Activated gamma-delta T cell treated with Interleukin-2 at 50 U/mL for 16 hours (primary cell): Measurements from ENCODE around the gene C1QTNF5.
A peak's percentile ranks its signal among the peaks of the same experiment; 100 is the strongest.

Experiments used
- DNase-seq: peaks from one replicate; pipeline ENCODE4 v3.0.0-alpha.2; 2020

Gene C1QTNF5

GRCh38 chr11:119316016-119316728 is 24.5 kb downstream of the C1QTNF5 start:
- no peak for DNase-seq

DNA sequence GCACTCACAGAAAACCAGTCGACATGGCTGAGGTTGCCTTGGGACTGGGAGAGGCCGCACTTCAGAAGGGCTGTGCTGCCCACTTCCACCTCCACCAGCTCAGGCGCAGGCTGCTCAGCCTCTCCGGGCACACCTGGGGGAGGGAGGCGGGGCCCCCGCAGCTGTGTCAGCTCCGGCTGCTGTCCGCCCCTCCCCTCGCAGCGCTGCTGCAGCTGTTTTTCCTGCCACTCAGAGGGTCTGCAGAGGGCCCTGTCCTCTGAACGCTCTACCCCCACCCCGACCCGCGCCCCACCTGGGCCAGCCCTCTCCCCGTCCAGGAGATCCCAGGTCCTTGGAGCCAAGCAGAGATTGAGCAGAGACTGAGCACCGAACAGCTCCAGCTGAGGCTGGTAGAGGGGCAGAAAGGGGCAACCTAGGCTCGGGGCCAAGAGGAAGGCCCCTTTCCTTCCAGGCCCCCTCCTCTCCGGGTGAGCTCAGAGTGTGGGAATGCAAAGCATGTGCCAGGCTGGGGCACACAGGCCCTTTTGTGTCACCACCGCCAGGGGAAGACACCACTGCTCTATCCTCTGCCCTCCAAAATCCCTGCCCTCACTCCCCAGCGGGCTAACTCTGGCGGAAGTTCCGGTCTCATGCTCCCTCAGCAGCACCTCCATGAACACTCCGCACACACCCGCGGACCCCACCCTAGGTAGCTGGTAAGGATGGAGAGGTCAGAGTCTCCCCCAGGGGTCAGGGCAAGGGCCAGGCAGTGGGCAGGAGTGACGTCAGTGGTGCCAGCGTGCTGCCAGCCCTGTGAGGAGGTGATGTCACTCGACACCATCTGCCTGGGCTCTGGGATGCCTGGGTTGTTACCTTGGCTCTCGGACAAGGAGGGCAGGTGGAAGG is 25.3 kb downstream of the C1QTNF5 start:
- peak; percentile 51 for DNase-seq

DNA sequence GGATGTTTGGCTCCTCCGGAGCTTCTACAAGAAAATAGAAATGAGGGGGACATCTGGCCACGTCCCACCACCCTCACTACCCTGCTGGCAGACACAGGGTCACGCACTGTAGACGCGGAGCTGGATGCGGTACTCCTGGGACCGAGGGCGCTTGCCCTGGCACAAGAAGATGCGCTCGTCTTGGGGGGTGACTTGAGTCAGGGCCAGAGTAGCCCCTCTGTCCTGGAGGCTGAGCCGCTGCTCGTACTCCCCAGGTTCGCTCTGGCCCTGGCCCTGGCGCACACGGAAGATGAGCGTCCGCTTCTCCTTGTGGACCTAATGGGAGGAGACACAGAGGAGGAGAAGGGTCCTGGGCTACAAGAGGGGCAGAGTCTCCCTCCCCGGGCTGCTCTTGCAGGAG is 26.0 kb downstream of the C1QTNF5 start:
- no peak for DNase-seq

- DNase-seq: no peak
These were observed 30.0 kb downstream of the C1QTNF5 start for GRCh38 chr11:119310682-119311052.

- no peak for DNase-seq
These were observed 30.6 kb downstream of the C1QTNF5 start for GRCh38 chr11:119309953-119310681.

DNA sequence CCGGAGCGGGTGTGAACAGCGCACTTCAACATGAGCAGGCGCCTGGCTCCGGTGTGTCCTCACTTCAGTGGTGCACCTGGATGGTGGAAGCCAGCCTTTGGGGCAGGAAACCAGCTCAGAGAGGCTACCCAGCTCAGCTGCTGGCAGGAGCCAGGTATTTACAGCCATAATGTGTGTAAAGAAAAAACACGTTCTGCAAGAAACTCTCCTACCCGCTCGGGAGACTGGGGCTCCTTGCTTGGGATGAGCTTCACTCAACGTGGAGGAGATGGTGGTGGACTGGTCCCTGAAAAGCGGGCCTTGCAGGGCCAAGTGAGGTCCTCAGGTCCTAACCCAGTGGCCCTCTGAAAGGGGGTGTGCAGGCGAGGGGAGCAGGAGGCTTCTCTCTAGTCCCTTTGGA is 31.3 kb downstream of the C1QTNF5 start:
- DNase-seq: no peak

DNA sequence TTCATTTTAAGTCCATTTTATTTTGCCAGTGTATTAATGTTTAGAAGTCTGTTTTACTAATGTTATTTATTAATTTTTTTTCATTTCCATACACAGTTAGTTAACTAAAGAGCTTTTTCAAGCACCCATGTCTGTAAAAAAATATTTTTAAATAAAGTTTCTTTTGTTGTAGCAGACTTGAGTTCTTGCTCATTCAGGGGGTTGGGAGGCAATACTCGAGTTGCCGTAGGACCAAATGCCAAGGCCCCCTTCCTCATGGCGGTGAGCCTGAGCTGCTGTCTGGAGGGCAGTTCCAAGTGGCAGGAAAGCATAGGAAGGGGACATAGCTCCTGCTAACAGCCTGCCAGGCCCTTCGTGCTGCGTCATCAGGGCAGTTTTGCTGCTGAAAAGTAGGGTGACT is 32.7 kb downstream of the C1QTNF5 start:
- no peak for DNase-seq

- no peak for DNase-seq
These were observed 33.5 kb downstream of the C1QTNF5 start for GRCh38 chr11:119307219-119307618.

DNA sequence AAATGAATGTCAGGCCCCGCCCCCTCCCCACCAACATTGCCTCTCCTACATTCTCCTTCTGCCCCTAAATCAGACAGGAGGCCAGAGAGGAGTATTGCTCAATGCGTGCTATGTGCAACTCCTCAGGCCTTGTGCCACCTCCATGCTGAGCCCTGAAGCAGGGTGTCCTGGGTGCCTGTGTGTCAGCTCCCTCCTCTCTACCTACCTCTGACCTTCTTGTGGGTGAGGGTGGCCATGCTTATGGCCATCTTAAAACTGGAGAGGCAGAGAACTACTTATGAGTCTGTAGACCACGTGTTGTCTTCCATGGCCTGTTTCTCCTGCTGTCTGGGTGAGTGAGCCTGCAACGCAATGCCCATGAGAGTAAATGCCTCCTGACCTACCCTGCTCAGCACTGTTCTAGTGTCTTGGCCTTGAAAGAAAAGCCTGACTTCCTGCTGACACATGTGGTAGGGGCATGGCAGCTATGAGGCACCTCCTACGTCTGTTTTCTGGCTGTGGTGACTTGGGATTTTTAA is 34.3 kb downstream of the C1QTNF5 start:
- no peak for DNase-seq

DNA sequence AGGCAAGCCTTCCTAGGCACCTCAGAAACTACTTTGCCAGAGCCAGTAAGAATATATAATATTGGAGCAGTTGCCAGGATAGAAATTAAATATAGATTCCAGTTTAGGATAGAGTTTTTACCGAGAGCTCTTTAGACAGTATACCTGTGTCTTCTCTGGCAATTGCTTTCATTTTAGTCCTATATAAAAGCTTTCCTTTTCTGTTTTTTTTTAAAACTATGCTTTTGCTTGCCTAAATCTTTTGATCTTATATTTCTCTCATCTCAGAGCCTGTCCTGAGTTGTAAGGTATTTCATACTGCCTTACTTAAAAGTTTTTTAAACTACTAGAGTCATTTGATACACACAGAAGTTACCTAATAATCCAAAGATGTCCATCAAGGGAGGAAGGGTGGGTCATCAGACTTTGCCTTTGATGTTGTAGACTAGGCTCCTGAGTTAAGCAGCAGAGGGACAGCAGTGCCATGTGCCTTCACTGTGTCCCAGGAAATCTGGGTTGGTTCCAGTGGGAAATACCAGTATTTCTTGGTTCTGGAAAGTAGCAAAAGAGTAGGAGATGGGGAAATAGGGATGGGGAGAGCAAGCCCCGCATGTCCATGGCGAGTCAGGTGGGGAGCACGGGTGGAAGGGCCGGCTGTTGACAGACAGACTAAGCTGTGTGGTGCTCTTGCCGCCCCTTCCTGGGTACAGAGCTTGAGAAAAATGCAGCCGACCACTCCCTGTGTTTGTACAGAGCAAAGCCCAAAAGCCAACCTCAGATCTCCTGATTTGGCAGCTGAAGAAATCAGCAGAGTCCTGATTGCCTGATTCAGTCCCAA is 34.9 kb downstream of the C1QTNF5 start:
- no peak for DNase-seq

DNA sequence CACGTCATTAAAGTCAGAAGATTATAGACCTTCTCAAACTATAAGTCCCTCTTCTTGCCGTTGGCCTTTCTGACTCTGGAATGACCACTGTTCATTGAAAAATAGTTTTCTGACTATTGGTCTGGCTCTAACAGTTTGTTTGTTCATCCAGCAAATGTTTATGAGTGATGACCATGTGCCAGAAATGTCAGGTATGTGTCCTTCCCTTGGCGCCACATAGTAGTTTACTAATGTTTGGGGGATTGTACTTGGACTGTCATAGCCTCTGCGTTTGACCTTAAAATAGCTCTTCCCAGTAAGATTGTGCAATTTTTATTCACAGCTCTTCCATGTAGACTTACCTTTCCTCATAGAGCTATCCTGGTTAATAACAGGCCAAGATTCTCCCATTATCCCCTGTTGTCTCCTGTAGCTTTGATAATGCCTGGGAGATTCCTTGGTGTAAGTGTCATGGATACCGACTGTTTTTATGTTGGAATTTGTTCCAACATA is 37.4 kb downstream of the C1QTNF5 start:
- DNase-seq: no peak

- no peak for DNase-seq
These were observed 40.3 kb downstream of the C1QTNF5 start for GRCh38 chr11:119300198-119300964.

DNA sequence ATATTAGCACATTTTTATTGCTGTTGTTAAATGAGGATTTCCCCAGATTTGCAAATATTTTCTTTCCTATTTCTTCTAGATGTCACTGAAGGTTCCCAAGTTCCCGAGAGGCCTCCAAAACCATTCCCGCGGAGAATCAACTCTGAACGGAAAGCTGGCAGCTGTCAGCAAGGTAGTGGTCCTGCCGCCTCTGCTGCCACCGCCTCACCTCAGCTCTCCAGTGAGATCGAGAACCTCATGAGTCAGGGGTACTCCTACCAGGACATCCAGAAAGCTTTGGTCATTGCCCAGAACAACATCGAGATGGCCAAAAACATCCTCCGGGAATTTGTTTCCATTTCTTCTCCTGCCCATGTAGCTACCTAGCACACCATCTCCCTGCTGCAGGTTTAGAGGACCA is 41.3 kb downstream of the C1QTNF5 start:
- DNase-seq: no peak

DNA sequence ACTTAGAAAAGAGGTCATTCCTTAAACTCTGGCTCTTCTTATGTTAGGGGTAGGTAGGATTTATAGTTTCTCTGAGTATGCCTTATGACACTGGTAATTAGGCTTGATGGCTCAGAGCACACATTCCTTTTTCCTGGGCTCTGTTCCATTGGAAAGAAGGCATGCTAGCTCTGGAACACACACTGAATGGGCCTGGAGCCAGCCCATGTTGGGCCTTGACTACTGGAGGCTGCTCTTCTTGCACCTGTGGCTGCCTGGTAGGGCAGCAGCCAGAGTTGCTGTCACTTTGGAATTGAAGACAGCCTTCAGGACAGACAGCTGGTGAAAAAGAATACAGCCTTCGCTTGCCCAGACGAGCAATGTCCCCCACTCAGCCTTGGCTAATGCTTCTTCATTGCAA is 42.0 kb downstream of the C1QTNF5 start:
- DNase-seq: no peak

DNA sequence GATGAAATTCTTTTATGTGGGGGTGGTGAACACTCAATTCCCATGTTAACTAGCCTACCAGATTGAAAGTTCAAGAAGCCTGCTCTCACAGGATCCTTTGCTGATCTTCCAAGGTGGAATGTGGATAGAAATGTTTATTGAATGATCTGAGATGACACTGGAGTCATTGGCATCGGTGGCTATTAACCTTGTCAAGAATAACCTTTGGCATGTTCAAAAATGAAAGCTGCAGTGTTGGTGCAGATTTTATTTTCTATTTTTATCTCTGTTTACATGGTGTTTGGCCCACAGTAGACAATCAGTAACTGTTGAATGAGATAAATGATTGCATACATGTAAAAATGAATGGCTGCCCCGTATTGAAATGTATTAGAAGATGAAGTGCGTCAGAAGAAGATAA is 42.7 kb downstream of the C1QTNF5 start:
- no peak for DNase-seq

- no peak for DNase-seq
These were observed 45.5 kb downstream of the C1QTNF5 start for GRCh38 chr11:119295178-119295577.

- no peak for DNase-seq
These were observed 47.2 kb downstream of the C1QTNF5 start for GRCh38 chr11:119293461-119293860.

- no peak for DNase-seq
These were observed 49.7 kb downstream of the C1QTNF5 start for GRCh38 chr11:119290894-119291497.
